HG03039 (cell line): ENCODE measurements around the gene SEPTIN7.

Source experiments
- ATAC-seq: cut with Tn5 transposase; IDR thresholded peaks from one replicate; pipeline ENCODE4 v1.9.1; 2021; ENCODE audit warnings: mild to moderate bottlenecking, moderate library complexity; ENCODE audit not compliant: unreplicated experiment

Gene SEPTIN7

GRCh38 chr7:35826751-35827150 is 25.9 kb downstream of the SEPTIN7 start:
- no peak for ATAC-seq

GRCh38 chr7:35828817-35829216 is 28.0 kb downstream of the SEPTIN7 start:
- no peak for ATAC-seq

GRCh38 chr7:35831208-35831607 is 30.4 kb downstream of the SEPTIN7 start:
- no peak for ATAC-seq

GRCh38 chr7:35839860-35840854 is 39.3 kb downstream of the SEPTIN7 start:
- no peak for ATAC-seq

- no peak for ATAC-seq
Observed at GRCh38 chr7:35846816-35847412, 46.1 kb downstream of the SEPTIN7 start.

- no peak for ATAC-seq
Observed at GRCh38 chr7:35848725-35849124, 47.9 kb downstream of the SEPTIN7 start.

GRCh38 chr7:35849158-35849831 is 48.4 kb downstream of the SEPTIN7 start:
- no peak for ATAC-seq

GRCh38 chr7:35849954-35850353 is 49.1 kb downstream of the SEPTIN7 start:
- ATAC-seq, result no peak
